RCC 7860 (cell line): ENCODE results near the gene TSPOAP1.

Experiments
- DNase-seq: peaks from one replicate; pipeline ENCODE4 v3.0.0-alpha.2; 2015; ENCODE audit warnings: low spot score
- FAIRE-seq: peaks from 2 replicates; lab custom pipeline; 2012; peaks lifted over from hg19 to GRCh38; lab: Jason Lieb, UNC

Gene TSPOAP1

DNA sequence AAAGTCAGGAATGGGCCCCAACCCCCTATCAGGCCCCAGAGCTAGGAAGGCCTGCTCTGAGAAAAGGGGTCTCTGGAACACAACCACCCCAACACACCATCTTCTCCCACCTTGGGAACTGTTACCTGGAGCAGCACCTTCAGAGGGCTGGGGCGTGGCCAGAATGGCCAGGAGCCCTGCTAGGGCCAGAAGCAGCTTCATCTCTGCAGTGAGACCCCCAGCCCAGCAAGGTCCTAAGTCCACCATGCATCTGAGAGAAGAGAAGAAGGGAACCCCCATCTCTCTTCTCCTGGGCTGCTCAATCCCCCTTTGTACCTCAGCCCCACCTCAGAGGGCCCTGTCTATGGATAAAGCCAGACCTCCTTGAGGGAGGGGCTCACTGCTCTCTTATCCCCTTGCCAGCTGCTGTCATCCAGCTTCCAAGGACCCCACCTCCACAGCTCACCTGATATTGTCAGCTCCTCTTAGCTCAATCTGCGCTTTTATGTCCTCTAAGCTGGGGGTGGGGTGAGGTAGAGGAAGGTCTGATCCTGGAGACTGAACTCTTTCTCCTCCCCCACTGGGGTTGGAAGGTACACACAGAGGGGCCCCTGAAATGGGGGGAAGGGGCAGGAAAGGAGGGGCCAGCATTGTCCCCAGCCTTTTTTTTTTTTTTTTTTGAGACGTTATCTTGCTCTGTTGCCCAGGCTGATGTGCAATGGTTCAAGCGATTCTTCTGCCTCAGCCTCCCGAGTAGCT, 47.9 kb downstream of the TSPOAP1 start, which contains the start of gene MPO:
Gene MPO, minus strand, starts transcription at position 456 of the 738 bp plus-strand sequence. Its CDS starts 177 bp downstream, at position 279.
- FAIRE-seq: no peak
- DNase-seq: no peak

DNA sequence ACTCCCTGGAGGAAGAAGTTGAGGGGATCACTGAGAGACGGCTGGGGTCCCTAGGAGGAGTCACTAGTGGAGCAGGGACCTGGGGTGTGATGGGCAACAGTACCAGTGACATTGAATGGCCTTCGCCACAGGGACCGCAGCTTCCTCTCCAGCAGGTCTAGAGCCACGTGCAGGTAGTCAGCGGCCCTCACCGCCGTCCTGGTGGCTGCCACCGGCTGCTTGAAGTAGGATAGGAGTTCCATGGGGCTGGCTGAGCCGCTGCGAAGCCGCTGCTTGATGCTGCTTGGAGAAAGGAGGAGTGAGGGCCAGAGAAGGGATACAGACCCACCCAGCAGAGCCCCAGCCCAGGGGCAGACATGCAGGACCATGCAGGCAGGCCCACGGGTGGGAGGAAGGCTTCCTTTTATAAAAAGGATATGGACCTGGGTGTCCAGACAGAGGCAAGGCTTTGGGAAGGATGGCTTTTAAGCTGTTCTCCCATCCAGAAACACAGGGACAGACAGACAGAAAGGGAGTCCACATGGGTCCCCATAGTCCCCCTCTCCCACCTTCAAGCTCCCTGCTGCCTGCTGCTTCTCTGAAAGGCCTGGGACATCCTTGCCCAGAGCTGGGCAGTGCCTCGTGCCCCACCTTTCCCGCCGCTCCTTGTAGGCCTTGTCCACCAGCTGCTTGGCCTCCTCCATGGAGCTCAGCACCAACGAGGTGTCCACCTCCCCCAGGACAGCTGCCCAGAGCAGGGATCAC, 48.7 kb downstream of the TSPOAP1 start:
- FAIRE-seq: no peak
- no peak for DNase-seq

DNA sequence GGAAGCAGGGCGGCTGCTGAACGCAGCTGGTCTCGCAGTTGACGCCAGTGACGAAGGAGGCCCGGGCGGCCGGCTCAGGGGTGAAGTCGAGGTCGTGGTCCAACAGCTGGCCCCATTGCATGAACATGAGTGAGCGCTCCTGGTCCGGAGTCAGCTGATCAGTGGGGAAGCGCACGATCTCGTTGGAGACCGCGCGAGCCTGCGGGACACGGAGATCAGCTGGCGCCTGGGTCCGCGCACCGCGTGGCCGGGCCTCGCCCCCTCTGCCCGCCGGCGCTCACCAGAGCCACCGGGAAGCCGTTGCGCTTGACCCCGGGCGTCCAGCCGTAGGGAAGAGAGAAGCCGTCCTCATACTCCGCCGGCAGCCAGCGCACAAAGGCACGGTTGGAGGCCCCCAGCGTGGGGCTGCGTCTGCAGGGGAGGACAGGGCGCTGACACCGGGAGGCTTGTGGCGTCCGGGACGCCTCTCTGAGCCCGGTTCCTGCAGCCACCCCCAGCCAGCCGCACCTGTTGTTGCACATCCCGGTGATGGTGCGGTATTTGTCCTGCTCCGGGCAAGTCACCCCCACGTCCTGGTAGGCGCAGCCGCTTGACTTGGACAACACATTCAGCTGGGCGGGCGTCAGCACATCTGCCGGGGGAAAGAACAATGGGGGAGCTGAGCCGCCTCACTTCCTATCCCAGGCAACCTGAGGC, 49.4 kb downstream of the TSPOAP1 start:
- DNase-seq: no peak
- no peak for FAIRE-seq

DNA sequence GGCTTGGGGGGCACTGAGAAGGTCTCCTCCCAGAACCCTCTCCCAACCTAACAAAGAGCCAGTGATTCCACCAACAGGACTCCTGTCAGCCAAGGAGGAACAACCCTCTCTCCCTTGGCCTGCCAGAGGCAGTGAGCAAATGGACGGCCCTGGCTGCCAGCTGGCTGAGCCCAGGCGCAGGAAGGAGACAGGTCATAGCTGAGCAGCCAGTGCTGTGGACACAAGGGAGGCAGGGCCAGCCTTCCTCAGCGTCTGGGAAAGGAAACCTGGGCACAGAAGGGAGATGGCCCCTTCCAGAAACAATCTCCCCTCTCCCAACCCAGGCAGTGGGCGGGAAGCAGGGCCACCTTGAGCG, 50.0 kb downstream of the TSPOAP1 start:
- FAIRE-seq (no peak), DNase-seq (no peak)

DNA sequence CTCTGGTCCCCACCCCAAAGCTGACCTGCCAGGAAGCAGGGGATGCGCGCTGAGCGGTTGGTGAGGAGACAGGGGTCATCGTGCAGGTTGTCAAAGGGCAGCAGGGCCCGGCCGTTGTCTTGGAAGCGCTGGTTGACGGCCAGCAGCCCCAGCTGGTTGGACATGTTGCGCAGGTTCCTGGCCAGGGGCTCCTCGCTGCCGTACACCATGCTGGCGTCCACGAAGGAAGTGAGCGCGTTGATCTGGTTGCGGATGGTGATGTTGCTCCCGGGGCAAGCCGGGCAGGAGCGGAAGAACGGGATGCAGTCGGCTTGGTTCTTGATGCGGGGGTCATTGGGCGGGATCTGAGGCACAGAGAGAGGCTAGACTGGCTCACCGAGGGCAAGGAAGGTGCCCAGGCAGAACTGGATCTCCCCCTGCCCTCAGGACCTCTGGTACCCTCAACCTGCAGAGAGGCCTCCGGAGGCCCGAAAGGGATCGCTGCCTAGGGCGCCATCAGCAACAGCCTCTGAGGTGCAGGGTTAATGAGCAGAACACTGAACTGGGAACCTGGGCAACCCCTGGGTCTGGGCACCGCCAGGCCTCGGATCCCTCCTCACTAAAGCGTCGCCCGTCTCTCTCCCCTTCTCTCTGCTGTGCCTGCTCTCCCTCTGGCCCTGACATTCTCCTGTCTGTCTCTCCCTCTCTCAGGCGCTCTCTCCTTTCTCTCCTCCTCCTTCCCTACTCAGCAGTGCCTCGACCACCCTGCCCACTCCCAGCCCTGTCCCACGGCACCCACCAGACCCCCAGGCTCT, 50.6 kb downstream of the TSPOAP1 start:
- DNase-seq (no peak), FAIRE-seq (no peak)

DNA sequence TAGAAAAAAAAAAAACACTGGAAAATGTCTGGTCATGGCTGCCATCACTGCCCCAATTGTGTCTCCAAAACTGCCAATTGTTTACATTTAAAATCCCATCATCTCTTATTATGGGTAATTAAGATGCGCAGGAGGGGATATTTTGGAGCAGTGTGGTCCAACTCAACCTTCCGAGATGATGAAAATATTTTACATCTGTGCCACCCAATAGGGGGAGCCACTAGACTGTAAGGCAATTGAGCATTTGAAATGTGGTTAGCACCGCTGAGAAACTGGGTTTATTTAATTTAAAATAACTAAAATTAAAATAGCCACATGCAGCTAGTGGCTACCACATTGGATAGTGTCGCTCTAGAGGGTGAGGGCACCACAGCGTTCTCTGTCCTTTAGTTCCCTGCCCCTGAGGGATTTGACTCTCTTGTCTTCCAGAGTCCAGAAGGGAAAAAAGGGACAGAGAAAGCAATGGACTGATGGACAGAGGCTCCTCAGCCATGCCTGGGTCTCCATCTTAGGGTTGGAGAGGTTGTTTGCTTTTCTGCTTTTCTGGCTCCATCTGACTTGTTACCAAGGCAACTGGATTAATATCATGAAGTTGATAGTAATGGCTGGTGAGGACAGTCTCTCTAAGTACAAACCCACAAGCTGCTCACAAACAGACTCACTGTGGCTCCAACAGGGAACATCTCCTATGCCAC, 51.3 kb downstream of the TSPOAP1 start:
- DNase-seq (no peak), FAIRE-seq (no peak)

DNA sequence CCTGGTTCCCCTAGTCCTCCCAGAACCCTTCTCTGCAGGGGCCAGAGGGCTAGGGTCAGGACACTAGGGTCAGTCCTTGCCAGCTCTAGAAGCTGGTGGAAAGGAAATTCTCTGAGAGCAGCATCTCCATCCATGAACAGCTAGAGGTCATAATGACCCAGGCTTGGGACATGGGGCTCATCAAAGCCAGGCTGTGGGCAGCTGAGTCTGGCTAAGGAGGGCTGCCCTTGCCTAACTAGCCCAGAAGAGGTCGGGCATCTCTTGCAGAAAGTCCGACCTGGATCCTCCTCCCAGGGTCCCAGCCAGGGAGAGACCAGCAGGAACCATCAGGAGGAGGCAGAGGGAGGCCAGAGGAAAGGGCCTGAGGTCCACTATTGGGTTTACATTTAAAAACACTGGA, 52.2 kb downstream of the TSPOAP1 start:
- DNase-seq (no peak), FAIRE-seq (no peak)

DNA sequence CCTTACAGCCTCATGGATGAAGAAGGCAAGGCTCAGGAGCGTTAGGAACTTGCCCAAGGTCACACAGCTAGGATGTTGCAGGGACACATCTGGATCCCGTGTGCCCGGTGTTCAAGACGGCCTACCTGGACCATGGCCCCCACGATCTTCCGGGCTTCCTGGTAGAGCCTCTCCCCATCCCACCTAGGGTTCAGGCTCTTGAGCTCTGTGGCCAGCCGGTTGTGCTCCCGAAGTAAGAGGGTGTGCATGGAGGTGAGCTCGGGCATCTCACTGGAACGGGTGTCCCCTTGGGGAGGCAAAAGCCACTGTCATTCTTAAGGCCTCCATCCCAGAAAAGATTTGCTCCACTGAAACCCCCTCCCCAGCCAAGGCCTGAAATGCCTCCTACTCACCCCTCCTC, 53.2 kb downstream of the TSPOAP1 start:
- DNase-seq (no peak), FAIRE-seq (no peak)

DNA sequence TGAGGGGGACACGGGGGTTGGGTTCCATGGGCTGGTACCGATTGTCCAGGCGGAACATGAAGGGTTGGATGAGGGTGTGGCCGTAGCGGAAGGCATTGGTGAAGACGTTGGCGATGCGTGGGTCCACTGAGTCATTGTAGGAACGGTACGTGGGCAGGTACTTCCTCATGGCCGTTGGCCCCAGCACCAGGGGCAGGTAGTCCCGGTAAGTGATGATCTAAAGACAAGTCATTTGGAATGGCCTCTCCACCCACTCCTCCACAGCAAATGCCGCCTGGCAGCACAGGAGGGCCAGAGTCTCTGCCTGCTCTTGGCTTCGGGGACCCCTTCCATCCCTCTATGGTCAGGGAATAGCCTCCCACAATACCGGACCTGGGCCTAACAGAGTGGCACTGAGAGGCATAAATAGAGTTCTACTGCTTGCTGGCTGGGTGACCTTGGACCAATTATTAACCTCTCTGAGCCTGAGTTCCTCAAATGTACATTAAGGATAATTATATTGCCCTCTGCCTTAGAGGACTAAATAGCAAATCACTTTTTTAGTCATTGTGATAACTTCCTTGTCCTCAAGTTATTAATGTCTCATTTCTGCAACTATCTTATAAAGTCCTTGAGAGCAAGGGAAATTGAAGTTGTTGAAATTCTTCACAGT, 55.0 kb downstream of the TSPOAP1 start:
- no peak for DNase-seq
- no peak for FAIRE-seq

DNA sequence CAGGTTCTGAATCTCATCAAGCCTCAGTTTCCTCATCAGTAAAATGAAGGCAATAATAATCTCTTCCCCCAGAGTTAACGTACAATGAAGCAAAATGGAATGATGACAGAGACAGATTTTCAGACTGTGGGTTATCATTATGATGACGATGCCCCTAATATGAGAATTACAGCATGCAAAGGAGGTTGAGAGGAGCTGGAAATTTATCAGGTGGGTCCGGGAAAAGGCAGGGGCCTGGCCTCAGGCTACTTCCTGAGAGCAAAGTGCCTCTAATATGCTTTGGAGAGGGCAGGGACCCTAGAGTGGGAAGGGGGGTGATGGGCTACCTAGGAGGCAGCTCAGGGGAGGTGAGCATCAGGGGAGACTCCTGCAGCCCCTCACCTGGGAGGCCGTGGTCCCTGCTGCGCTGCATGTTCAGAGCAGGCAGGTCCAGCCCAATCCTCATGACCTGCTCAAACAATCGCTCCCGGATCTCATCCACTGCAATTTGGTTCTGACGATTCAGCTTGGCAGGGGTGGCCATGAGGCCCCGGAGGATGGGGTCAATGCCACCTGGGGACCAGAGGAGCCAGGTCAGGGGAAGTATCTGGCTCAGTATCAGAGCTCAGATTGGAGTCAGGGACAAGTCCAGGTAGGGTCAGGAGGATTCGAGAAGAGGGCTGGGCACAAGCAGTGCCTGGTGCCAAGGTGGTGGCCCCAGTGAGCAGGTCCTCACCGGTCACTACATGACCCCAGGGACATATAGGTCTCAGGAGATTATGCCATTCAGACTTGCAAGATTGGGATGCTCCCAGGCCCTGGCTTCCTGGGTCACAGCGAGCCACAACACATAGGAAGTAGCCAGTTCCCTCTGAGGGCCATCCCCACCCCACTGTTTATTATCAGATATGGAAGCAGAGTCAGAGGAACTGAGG, 56.0 kb downstream of the TSPOAP1 start:
- FAIRE-seq (no peak), DNase-seq (no peak)

DNA sequence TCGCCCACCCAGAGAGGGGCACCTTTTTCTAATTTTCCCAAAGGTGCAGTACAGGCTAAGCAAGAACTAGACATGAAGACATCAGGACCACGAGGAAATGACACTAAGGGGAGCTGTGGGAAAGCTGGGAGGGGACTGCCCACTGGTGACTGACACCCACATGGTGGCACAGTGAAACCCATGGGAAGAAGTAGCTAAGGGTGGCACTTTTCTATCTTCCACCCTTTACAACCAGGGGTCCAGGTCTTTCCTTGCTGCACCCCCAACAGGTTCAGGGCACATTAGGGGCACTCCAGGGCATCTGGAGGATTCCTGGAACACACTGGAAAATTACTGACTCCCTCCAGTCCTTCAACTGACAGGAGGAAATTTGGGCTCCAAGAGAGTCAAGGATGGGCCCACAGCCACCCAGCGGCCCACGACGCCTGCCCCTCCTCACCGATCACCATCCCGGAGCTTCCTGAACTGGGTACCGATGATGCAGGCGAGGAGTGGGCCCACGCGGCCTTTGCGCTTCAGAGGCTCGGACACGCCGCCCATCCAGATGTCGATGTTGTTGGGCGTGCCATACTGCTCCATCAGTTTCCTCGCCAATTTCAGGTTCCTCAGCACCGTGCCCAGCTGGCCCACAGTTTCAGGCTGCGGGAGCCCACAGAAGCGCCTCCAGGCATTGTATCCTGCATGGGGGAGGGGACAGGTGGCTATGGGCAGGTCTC, 57.2 kb downstream of the TSPOAP1 start:
- no peak for FAIRE-seq
- no peak for DNase-seq

DNA sequence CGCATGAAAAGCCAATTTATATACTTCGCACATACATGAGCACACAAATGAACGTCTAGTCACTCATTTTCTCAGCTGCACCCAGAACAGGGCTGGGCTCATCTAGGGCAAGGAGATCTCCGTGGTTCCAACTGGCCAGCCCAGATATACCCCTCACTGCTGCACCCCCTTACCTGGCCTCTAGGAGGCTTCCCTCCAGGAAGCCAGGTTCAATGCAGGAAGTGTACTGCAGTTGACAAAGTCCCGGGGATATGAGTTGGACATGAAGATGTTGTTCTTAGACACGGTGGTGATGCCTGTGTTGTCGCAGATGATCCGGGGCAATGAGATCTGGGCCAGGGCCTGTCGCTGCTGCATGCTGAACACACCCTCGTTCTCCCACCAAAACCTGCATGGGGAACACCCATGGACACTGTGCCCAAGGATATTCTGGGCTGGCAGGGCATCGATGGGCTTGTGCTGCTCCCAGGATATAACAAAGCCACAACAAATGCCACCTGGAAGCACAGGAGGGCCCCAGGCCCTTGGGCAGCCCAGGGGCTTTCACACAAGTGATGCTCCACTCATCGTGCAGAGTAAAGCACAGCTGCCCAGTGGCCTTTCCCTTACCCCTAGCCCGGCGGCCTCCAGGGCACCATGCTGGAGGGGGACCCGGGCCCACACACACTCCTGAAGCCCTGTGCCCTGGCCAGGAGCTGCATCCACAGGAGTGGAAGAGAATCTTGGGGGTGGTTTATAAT, 57.9 kb downstream of the TSPOAP1 start:
- DNase-seq (no peak), FAIRE-seq (no peak)

DNA sequence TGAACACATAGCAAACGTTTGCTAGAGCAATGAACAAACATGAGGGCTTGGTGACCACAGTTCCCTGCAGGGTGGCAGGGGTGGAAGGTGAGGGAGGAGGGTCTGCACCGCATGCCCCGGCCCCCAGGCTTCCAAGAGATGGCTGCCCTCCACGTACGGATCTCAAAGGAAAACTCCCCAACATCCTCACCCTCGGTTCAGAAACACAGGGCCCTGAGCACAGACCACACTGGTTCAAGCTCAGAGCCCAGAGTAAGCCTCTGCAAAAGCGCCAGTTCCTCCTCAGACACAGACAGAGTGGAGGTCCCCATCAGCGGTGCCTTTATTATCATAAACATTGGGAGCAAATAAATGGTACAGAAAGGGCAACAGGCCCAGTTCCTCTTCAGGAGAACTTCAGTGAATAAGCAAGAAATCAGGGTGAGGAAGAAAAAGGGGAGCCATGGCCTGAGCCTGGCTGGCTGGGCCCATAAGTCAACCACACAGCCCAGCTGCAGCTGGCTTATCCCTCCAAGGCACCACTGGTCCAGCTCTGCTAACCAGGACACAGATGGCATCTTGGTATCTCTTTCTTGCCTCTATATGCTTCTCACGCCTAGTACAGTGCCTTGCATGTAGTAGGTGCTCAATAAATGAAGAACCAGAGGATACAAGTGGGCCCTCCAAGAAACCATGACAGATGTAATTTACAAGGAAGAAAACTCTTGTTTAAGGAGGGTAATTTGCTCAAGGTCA, 58.9 kb downstream of the TSPOAP1 start:
- FAIRE-seq: no peak
- no peak for DNase-seq

DNA sequence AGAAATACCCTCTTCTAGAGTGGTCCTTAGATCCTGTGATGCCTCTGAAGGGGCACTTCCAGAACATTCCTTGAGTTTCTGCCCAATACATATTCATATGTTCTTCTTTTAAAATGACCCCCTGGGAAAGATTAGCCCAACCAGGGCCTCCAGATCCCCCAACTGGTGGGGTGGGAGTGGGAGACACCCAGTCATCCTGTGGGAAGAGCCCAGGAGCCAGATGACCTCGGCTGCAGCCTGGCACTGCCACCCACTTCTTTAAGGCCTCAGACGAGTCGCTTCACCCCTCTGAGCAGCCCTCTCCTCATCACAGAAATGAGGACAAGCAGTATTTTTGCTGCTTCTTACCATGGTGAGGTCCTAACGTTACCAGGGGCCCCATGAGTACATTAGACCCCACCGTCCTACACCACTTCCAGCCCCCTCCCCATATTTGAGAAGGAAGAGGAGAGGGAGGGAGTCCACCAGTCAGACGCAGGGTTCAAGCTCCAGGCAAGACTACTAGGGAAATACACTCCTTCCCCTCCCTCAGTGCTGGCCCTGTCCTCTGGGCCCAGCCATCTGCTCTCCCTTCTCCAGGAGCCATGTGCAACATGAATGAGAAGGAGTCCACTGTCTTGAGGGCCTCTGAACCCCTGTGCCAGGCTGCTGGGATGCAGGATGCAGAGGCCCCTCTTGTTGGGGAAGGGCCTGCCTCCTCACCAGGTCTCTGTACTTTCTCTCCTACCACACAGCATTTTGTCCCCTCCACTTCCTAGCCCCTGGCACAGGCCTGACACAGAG, 59.6 kb downstream of the TSPOAP1 start:
- DNase-seq: no peak

DNA sequence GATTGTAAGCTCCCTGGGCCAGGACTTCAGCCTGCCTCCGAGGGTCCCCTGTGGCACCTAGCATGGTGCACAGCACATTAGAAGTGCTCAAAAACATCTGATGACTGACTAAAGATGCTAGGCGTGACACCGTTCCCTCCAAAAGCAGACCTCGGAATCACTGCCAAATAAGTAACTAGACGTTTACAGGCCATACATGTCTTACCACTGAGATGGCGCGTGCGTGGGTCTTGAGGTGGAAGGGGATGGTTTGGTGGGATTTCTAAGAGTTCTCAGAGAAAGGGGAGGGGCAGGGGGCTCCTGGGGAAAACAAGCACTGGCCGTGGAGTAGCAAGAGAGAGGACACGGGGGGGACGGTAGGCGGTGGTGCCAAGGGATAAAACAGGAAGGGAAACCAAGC, 60.3 kb downstream of the TSPOAP1 start:
- no peak for DNase-seq
- FAIRE-seq: no peak

More for the DNA sequence above, 59.6 kb downstream of the TSPOAP1 start:
- no peak for FAIRE-seq
